IMR-90 (cell line): ENCODE results near the gene CDKN1C.

Experiments
- BHLHE40 ChIP-seq: fragments of 150-350 bp; IDR thresholded peaks from 2 replicates; pipeline ENCODE4 v1.6.1; 2016; ENCODE audit warnings: mild to moderate bottlenecking, low read depth, low read length
- MAFK ChIP-seq: IDR thresholded peaks from 2 replicates; pipeline ENCODE4 v1.6.1; 2012; ENCODE audit warnings: low read depth, low read length, improper control_type of control experiment
- MAZ ChIP-seq: IDR thresholded peaks from 2 replicates; pipeline ENCODE4 v1.6.1; 2012; ENCODE audit warnings: low read depth, mild to moderate bottlenecking, low read length, improper control_type of control experiment, moderate library complexity, borderline replicate concordance
- MXI1 ChIP-seq: IDR thresholded peaks from 2 replicates; pipeline ENCODE4 v1.6.1; 2012; ENCODE audit warnings: low read depth, mild to moderate bottlenecking, low read length, moderate library complexity, borderline replicate concordance
- POLR2A ChIP-seq: IDR thresholded peaks from 2 replicates; pipeline ENCODE4 v1.6.1; 2012; ENCODE audit warnings: mild to moderate bottlenecking, low read depth, low read length
- TF ChIP-seq, protein P1 (sequence below): conservative IDR thresholded peaks from 2 replicates; pipeline ENCODE4 v1.5.1; 2012; ENCODE audit warnings: mild to moderate bottlenecking, low read depth, low read length, improper control_type of control experiment
- TF ChIP-seq, protein P2 (sequence below): fragments of 150-350 bp; IDR thresholded peaks from 2 replicates; pipeline ENCODE4 v1.6.1; 2016; ENCODE audit warnings: low read depth, mild to moderate bottlenecking, low read length, moderate library complexity, borderline replicate concordance

- TF ChIP-seq BHLHE40 (no peak), MAZ (no peak), POLR2A (no peak), MXI1 (no peak), MAFK (no peak)
- TF ChIP-seq, protein P1, sequence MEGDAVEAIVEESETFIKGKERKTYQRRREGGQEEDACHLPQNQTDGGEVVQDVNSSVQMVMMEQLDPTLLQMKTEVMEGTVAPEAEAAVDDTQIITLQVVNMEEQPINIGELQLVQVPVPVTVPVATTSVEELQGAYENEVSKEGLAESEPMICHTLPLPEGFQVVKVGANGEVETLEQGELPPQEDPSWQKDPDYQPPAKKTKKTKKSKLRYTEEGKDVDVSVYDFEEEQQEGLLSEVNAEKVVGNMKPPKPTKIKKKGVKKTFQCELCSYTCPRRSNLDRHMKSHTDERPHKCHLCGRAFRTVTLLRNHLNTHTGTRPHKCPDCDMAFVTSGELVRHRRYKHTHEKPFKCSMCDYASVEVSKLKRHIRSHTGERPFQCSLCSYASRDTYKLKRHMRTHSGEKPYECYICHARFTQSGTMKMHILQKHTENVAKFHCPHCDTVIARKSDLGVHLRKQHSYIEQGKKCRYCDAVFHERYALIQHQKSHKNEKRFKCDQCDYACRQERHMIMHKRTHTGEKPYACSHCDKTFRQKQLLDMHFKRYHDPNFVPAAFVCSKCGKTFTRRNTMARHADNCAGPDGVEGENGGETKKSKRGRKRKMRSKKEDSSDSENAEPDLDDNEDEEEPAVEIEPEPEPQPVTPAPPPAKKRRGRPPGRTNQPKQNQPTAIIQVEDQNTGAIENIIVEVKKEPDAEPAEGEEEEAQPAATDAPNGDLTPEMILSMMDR, result no peak
- TF ChIP-seq, protein P2, sequence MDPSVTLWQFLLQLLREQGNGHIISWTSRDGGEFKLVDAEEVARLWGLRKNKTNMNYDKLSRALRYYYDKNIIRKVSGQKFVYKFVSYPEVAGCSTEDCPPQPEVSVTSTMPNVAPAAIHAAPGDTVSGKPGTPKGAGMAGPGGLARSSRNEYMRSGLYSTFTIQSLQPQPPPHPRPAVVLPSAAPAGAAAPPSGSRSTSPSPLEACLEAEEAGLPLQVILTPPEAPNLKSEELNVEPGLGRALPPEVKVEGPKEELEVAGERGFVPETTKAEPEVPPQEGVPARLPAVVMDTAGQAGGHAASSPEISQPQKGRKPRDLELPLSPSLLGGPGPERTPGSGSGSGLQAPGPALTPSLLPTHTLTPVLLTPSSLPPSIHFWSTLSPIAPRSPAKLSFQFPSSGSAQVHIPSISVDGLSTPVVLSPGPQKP, result no peak
These were observed 2.1 kb upstream of the CDKN1C start for GRCh38 chr11:2887515-2888195.
